Transverse colon (tissue), 4 donors: ENCODE data around the gene TIMM17A. TPM values are rescaled to one million over a fixed set of nuclear protein-coding genes. Genes with fewer than 3 reads are reported as not detected.
A peak's percentile ranks its signal among the peaks of the same experiment; 100 is the strongest.

ENCODE experiments used
- DNase-seq: peaks from one replicate; pipeline ENCODE4 v3.0.0-alpha.2; 2019
- H3K27ac ChIP-seq, 4 donors: fragments of 200-600 bp; sonication (generic); 2 replicates each; pipeline ENCODE4 v1.5.1; 2016 to 2018; ENCODE audit warnings: inconsistent platforms in 4 of 4
- H3K27me3 ChIP-seq: fragments of 200-600 bp; sonication (generic); 2 replicates; pipeline ENCODE4 v1.5.1; 2017; ENCODE audit warnings: inconsistent platforms
- H3K36me3 ChIP-seq, 4 donors: fragments of 200-600 bp; sonication (generic); 2 replicates each; pipeline ENCODE4 v1.5.1; 2017 to 2019; ENCODE audit warnings: inconsistent platforms in 4 of 4
- H3K4me1 ChIP-seq, 4 donors: fragments of 200-600 bp; sonication (generic); 2 replicates each; pipeline ENCODE4 v1.5.1; 2017 to 2020; ENCODE audit warnings: inconsistent platforms in 4 of 4
- H3K4me3 ChIP-seq, 4 donors: fragments of 200-600 bp; sonication (generic); 1 replicate in 1 of 4; 2 replicates in 3 of 4; pipeline versions ENCODE4 v1.5.1 to v1.6.1; 2017 to 2019; ENCODE audit warnings: inconsistent platforms in 4 of 4
- H3K9me3 ChIP-seq, 2 donors: fragments of 200-600 bp; sonication (generic); 2 replicates each; pipeline ENCODE4 v1.5.1; 2017 to 2019; ENCODE audit warnings: inconsistent platforms in 2 of 2
- EP300 ChIP-seq: sonication (generic); formaldehyde crosslinking; IDR thresholded peaks from one replicate; pipeline ENCODE4 v1.6.1; 2017; ENCODE audit warnings: antibody characterized with exemption, low read depth
- POLR2A ChIP-seq: fragments of 450-650 bp; IDR thresholded peaks from one replicate; pipeline ENCODE4 v1.6.1; 2016; ENCODE audit warnings: antibody characterized with exemption, mild to moderate bottlenecking, moderate library complexity
- POLR2AphosphoS5 ChIP-seq, 3 donors: sonication (generic); formaldehyde crosslinking; IDR thresholded peaks; one replicate each; pipeline ENCODE4 v1.6.1; 2016; ENCODE audit warnings: antibody characterized with exemption in 3 of 3
- WGBS, 2 donors: methylation state at CpG; one replicate each; pipeline ENCODE4 v1.1.5; 2018; ENCODE audit warnings: low coverage in 1 of 2; 5-methylcytosine and 5-hydroxymethylcytosine counted together
- in situ Hi-C, 4 donors: fragments of 200-750 bp; cut with MboI; loops; one replicate each; pipeline versions ENCODE4 v1.15.0 to v1.15.1; 2017; ENCODE audit warnings: low sequenced_read_pairs in 3 of 4, low pct_ligation_motif_present in 1 of 4, low pct_unique_long_range_greater_than_20kb in 1 of 4
- intact Hi-C: fragments of 100-400 bp; cut with DNase I; formaldehyde crosslinking; loops from one replicate; pipeline ENCODE4 v1.15.1; 2023; ENCODE audit warnings: low total_unique reads
- total RNA-seq, 4 donors: library from RNA; depleted of rRNA; stranded (reverse); fragments of >200 nt; gene quantifications; one replicate each; pipeline ENCODE4 v1.1.0, GENCODE V29; 2016
- TF ChIP-seq, protein P1 (sequence below), 5 experiments: fragments of 200-600 bp in 3 of 5; fragments of 450-650 bp in 2 of 5; sonication (generic) in 3 of 5; IDR thresholded peaks; 1 replicate in 2 of 5; 2 replicates in 3 of 5; pipeline ENCODE4 v1.5.1; 2016 to 2017; ENCODE audit warnings: antibody characterized with exemption in 5 of 5, inconsistent platforms in 3 of 5, mild to moderate bottlenecking in 2 of 5, moderate library complexity in 1 of 5

Gene TIMM17A
- total RNA-seq, 4 donors from 2014 or later = 3.0 to 37.0 (median 33.7) TPM

DNA sequence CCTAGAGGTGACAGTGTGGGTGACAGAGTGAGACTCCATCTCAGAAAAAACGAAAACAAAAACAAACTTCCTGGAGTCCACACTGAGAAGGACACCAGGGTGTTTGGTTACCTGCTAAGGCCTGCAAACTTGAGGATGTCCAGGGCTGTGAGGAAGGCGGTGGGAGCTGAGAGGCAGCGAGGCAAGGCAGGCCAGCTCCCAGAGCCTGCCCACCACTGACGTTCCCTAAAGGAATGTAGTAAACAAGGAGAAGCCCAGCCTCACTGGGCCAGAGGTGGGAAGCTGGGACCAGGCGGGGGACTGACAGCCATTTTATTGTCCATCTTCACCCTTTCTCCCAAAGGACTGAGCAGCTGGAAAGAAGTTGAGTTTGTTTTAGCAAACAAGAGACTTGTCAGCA is 42.5 kb upstream of the TIMM17A start:
- Histone ChIP-seq H3K27ac (peak overlapping the region; percentile 85 to 93 (median 89)), H3K36me3 (no peaks in the 10 kb centered on the region), H3K4me3 (no peak overlapping the region), H3K4me1 (peaks cover 17 to 53% (median 29%) of the 10 kb centered on the region in 4 donors), H3K9me3 (no peaks in the 10 kb centered on the region), H3K27me3 (no peaks in the 10 kb centered on the region)
- DNase-seq = peak; percentile 38
- in situ Hi-C loops = no loop called here
- no peak for TF ChIP-seq EP300
- peak in 2 of 3 donors; percentile 41 to 60 for TF ChIP-seq POLR2AphosphoS5 (IDR thresholded peaks at IDR 0.05)
- intact Hi-C loops = no loop called here
- WGBS, 2 donors = 50 to 68% methylated on average over 1 to 5 of the region's 5 CpGs

DNA sequence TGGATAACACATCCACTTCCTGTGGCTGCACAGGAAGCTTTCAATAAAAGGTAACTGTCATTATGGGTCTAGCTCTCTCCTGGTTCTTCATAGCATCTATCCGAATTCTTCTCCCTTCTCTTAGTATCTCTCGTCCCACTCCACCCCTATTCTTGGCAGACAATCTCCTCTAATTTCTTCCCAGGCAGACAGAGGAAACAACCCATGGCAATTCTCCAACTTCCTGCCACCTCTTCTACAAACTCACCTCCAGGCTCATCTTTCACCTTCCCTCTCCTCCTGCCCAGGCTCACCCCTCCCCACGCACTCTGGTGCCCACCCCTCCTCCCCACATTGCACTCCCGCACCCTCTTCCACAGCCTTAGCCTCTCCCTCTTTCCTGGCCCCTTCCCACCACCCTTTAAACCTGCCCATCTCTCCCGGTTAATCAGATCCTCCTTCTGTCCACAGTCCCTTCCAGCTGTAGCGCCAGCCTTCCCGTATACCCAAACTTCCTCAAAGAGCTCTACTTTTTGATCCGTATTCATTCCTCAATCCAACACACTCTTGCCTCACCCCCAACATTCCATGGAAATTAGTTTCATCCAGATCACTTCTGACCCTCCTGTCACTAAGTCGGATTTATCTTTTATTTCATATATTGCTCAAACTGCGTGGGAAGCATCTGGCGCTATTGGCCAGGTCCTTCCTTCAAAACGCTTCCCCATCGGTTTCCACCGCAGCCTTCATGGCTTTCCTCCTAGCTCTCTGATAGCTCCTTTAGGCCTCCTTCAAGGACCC is 40.7 kb upstream of the TIMM17A start:
- H3K27ac ChIP-seq = peak overlapping the region; percentile 85 to 93 (median 89)
- intact Hi-C loops (no loop called here), in situ Hi-C loops (no loop called here)
- no peaks in the 10 kb centered on the region for H3K36me3 ChIP-seq
- no peak for DNase-seq
- 65 to 67% methylated on average over 9 to 13 of the region's 14 CpGs for WGBS, 2 donors
- H3K4me3 ChIP-seq = no peak overlapping the region
- H3K4me1 ChIP-seq = peaks cover 25 to 61% (median 35%) of the 10 kb centered on the region in 4 donors
- H3K9me3 ChIP-seq = no peaks in the 10 kb centered on the region
- TF ChIP-seq, protein P1, sequence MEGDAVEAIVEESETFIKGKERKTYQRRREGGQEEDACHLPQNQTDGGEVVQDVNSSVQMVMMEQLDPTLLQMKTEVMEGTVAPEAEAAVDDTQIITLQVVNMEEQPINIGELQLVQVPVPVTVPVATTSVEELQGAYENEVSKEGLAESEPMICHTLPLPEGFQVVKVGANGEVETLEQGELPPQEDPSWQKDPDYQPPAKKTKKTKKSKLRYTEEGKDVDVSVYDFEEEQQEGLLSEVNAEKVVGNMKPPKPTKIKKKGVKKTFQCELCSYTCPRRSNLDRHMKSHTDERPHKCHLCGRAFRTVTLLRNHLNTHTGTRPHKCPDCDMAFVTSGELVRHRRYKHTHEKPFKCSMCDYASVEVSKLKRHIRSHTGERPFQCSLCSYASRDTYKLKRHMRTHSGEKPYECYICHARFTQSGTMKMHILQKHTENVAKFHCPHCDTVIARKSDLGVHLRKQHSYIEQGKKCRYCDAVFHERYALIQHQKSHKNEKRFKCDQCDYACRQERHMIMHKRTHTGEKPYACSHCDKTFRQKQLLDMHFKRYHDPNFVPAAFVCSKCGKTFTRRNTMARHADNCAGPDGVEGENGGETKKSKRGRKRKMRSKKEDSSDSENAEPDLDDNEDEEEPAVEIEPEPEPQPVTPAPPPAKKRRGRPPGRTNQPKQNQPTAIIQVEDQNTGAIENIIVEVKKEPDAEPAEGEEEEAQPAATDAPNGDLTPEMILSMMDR (IDR thresholded peaks at IDR 0.05) = no peak
- TF ChIP-seq EP300 (no peak), POLR2AphosphoS5 (IDR thresholded peaks at IDR 0.05) (no peak), POLR2A (no peak)
- no peaks in the 10 kb centered on the region for H3K27me3 ChIP-seq

DNA sequence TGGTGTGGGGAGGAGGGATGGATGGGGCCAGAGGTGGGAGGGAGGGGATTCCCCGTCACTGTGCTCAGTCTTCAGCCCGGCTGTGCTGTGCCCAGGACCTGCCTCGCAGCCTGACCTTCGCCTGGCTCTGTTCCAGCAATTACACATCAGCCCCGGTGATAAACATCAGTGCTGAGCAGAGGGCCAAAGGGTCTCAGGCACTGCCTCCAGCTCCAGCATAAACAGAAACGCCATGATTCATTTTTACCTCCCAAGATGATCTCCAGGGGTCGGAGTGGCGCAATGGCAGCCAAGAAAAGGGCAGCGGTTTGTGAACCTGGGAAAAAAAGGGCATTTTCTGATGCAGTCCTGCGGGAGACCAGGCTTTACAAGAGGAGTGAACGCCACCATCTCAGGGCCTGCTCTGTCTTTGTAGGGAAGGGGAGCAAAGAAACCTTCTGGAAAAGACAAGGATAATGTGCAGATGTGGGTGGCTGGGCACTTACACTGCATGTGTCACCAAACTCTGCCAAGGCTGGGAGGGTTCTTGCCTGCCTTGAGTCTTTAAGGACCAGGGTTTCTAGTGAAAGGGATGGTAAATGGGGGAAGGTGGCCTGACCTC is 38.6 kb upstream of the TIMM17A start:
- Histone ChIP-seq H3K27me3 (no peaks in the 10 kb centered on the region), H3K4me1 (peaks cover 33 to 76% (median 38%) of the 10 kb centered on the region in 4 donors), H3K27ac (peak overlapping the region; percentile 85 to 93 (median 89)), H3K9me3 (no peaks in the 10 kb centered on the region), H3K4me3 (no peak overlapping the region), H3K36me3 (no peaks in the 10 kb centered on the region)
- whole genome bisulfite sequencing, 2 donors = 29 to 38% methylated on average over 4 to 11 of the region's 11 CpGs
- in situ Hi-C loops = no loop called here
- DNase-seq = peak; percentile 69
- TF ChIP-seq, protein P1 (IDR thresholded peaks at IDR 0.05) = no peak
- TF ChIP-seq POLR2AphosphoS5 (IDR thresholded peaks at IDR 0.05) (peak; percentile 45 to 81 (median 68)), EP300 (no peak), POLR2A (no peak)
- intact Hi-C loops = no loop called here

DNA sequence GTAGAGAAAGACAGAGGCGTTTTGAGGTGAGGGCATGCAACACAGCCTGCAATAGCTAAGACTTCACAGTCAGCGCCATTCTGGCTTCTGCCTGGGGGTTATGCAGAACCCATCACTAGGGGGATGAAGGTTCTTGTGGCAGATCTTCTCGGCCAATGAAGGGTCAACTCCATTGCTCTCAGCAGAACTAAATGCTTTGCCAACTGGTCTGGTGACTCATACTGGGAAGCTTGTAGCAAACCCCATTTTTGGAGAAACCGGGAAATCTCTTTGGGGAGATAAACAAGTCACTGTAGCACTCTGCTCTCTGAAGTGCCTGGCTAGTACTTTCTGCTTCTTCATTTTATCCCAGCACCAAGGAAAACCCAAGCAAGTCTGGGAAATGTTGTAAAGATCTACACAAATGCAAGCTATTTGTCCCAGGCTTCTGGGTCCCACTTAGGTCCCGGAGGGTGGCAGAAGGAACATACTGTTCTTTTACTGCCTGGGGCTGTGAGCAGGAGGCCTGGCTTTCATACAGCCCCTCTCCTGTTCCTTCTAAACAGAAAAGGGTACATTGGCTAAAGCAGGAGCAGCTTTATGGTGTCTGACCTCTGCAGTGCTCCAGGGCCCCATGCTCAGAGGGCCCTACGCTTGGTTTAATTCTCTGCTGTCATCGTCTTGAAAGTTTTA is 37.8 kb upstream of the TIMM17A start:
- H3K9me3 ChIP-seq = no peaks in the 10 kb centered on the region
- TF ChIP-seq, protein P1 (IDR thresholded peaks at IDR 0.05) = no peak
- TF ChIP-seq EP300 (peak; percentile 86), POLR2AphosphoS5 (IDR thresholded peaks at IDR 0.05) (peak; percentile 37 to 66 (median 53))
- 66 to 67% methylated on average over 1 to 7 of the region's 7 CpGs for WGBS, 2 donors
- intact Hi-C loops = no loop called here
- no peaks in the 10 kb centered on the region for H3K27me3 ChIP-seq
- no peaks in the 10 kb centered on the region for H3K36me3 ChIP-seq
- in situ Hi-C loops = no loop called here
- no peak overlapping the region for H3K4me3 ChIP-seq
- H3K27ac ChIP-seq = peak overlapping the region; percentile 85 to 93 (median 89)
- H3K4me1 ChIP-seq = peaks cover 33 to 72% (median 38%) of the 10 kb centered on the region in 4 donors
- DNase-seq = no peak
